ENCODE data around the gene PID1. TPM values are rescaled to one million over a fixed set of nuclear protein-coding genes. Genes with fewer than 3 reads are reported as not detected.
A peak's percentile ranks its signal among the peaks of the same experiment; 100 is the strongest.

PID1 gene
- total and polyA plus RNA-seq, 4 donors, result 33.4 to 73.2 (median 50.9) TPM

DNA sequence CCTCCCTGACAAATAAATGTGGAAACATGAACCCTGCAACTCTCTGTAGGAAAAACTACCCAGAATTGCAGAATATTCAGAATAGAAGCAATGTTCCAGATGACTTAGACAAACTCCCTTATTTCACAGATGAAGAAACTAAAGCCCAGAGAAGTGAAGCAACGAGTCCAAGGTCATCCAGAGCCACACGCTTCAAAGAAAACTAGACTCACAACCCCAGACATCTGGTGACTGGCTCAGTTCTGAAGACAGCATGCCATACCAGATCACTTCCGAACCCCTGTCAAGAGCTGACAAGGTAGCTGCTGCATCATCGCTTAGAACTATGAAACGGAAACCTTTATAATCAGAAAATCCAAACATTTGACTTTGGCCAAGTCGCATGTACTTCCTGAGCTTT, 101.3 kb downstream of the PID1 start:
- Histone ChIP-seq H3K9me3 (ENCODE audit: control insufficient read depth, insufficient read depth, low read length) (no peaks in the 10 kb centered on the region), H3K27ac (ENCODE audit: low read depth, low read length) (no peak overlapping the region), H3K27me3 (ENCODE audit: control insufficient read depth, insufficient read depth, low read length) (no peaks in the 10 kb centered on the region), H3K4me1 (ENCODE audit: control insufficient read depth, insufficient read depth, low read length) (peaks cover under 1% of the 10 kb centered on the region), H3K36me3 (ENCODE audit: control insufficient read depth, insufficient read depth, low read length) (no peaks in the 10 kb centered on the region), H3K4me3 (ENCODE audit: low read depth, low read length) (no peak overlapping the region)
- 90% methylated on average over 3 of the region's 6 CpGs for WGBS (ENCODE audit: insufficient coverage)
- no peak for DNase-seq (ENCODE audit: low read depth in 4 of 6, low spot score in 6 of 6)

GRCh38 chr2:229164545-229165249, 106.4 kb downstream of the PID1 start:
- Histone ChIP-seq H3K36me3 (ENCODE audit: control insufficient read depth, insufficient read depth, low read length) (no peaks in the 10 kb centered on the region), H3K4me3 (ENCODE audit: low read depth, low read length) (no peak overlapping the region), H3K27ac (ENCODE audit: low read depth, low read length) (no peak overlapping the region), H3K27me3 (ENCODE audit: control insufficient read depth, insufficient read depth, low read length) (no peaks in the 10 kb centered on the region), H3K4me1 (ENCODE audit: control insufficient read depth, insufficient read depth, low read length) (peaks cover 3% of the 10 kb centered on the region), H3K9me3 (ENCODE audit: control insufficient read depth, insufficient read depth, low read length) (no peaks in the 10 kb centered on the region)
- no peak for DNase-seq (ENCODE audit: low read depth in 4 of 6, low spot score in 6 of 6)
- WGBS (ENCODE audit: insufficient coverage), result 20% methylated on average over 1 of the region's 2 CpGs

DNA sequence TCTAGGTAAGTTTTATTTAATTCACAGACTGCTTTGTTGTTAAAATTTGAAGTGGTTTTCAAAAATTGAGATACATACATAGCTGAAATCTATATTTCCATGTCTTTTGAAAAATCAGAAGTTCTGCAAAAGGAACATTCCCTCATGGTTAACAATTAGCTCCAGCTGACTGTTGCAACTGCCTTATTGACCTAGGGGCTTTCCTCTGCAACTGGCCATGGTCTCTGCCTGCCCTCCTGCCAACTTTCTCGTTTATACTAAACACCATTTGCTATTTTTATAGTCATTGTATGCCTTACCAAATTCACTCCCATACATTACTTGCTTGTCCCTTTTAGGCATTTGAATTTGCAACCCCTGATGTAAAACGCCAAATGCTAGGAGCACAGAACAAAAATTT, 107.2 kb downstream of the PID1 start:
- DNase-seq (ENCODE audit: low read depth in 4 of 6, low spot score in 6 of 6), result no peak
- Histone ChIP-seq H3K36me3 (ENCODE audit: control insufficient read depth, insufficient read depth, low read length) (no peaks in the 10 kb centered on the region), H3K4me3 (ENCODE audit: low read depth, low read length) (no peak overlapping the region), H3K27me3 (ENCODE audit: control insufficient read depth, insufficient read depth, low read length) (no peaks in the 10 kb centered on the region), H3K27ac (ENCODE audit: low read depth, low read length) (no peak overlapping the region), H3K4me1 (ENCODE audit: control insufficient read depth, insufficient read depth, low read length) (peaks cover 3% of the 10 kb centered on the region), H3K9me3 (ENCODE audit: control insufficient read depth, insufficient read depth, low read length) (peaks cover 2% of the 10 kb centered on the region)
- 33% methylated on average over 1 of the region's 2 CpGs for WGBS (ENCODE audit: insufficient coverage)

DNA sequence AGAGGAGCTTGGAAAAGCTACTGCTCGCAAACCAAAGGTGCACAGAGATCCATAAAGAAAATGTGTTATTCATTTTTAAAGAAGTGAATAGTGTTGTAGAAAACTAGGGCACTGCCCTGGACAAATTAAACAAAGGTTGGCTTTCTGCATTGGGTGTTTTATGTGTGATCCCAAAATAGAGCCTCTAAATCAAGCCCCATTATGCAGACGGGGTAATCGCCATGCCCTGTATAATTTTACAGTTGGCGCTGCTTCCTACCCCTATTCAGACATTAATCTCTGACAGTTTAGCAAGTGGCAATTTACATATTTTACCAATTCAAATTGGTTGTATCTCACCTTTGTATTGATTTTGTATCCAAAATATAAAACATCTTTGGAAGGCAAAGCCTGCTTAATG, 109.1 kb downstream of the PID1 start:
- peaks cover 3% of the 10 kb centered on the region for H3K4me1 ChIP-seq (ENCODE audit: control insufficient read depth, insufficient read depth, low read length)
- WGBS (ENCODE audit: insufficient coverage), result 11% methylated on average over 3 of the region's 4 CpGs
- H3K36me3 ChIP-seq (ENCODE audit: control insufficient read depth, insufficient read depth, low read length), result no peaks in the 10 kb centered on the region
- no peak overlapping the region for H3K4me3 ChIP-seq (ENCODE audit: low read depth, low read length)
- H3K27ac ChIP-seq (ENCODE audit: low read depth, low read length), result no peak overlapping the region
- no peaks in the 10 kb centered on the region for H3K27me3 ChIP-seq (ENCODE audit: control insufficient read depth, insufficient read depth, low read length)
- DNase-seq (ENCODE audit: low read depth in 4 of 6, low spot score in 6 of 6), result peak in 1 of 6 donors; percentile 47
- H3K9me3 ChIP-seq (ENCODE audit: control insufficient read depth, insufficient read depth, low read length), result peaks cover 2% of the 10 kb centered on the region

DNA sequence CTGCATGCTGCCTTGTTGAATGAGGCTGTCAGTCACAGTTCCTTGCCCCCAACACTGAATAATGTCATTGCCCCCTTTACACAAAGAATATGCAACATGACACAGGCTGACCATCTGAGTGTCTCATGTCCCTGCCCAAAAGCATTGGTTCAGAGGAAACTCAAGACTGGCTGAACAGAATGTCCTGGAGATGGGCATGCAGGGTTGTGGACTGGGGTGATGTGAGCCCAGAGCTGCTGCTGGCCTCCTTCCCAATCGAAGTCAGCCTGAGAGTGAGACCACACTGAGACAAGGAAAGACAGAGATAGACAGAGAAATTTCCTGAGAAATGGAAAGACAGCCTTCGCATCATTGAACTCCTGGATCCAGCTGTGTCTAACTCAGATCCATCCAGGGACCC, 110.1 kb downstream of the PID1 start:
- WGBS (ENCODE audit: insufficient coverage), result 81% methylated on average over 2 of the region's 2 CpGs
- DNase-seq (ENCODE audit: low read depth in 4 of 6, low spot score in 6 of 6), result no peak
- no peak overlapping the region for H3K4me3 ChIP-seq (ENCODE audit: low read depth, low read length)
- no peak overlapping the region for H3K27ac ChIP-seq (ENCODE audit: low read depth, low read length)
- H3K27me3 ChIP-seq (ENCODE audit: control insufficient read depth, insufficient read depth, low read length), result no peaks in the 10 kb centered on the region
- H3K9me3 ChIP-seq (ENCODE audit: control insufficient read depth, insufficient read depth, low read length), result peaks cover 2% of the 10 kb centered on the region
- peaks cover 3% of the 10 kb centered on the region for H3K4me1 ChIP-seq (ENCODE audit: control insufficient read depth, insufficient read depth, low read length)
- H3K36me3 ChIP-seq (ENCODE audit: control insufficient read depth, insufficient read depth, low read length), result no peaks in the 10 kb centered on the region

DNA sequence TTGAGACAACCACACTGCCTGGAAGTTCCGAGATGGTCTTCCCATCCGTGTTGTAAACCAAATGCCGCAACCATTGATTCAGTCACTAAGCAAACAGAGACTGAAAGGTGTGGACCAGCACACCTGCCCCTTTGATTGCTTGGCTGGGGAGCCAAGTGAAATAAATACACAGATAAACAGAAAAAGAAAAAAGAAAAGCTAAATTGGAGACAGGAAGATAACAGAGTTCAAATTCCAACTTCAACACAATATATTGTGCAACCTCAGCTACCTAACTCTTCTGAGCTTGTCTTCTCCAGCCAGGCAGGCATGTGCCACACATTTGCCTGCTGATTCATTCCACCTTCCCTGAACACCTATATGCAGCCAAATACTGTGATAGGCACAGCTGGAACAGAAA, 110.9 kb downstream of the PID1 start:
- Histone ChIP-seq H3K27ac (ENCODE audit: low read depth, low read length) (no peak overlapping the region), H3K4me1 (ENCODE audit: control insufficient read depth, insufficient read depth, low read length) (peaks cover 3% of the 10 kb centered on the region), H3K27me3 (ENCODE audit: control insufficient read depth, insufficient read depth, low read length) (no peaks in the 10 kb centered on the region), H3K9me3 (ENCODE audit: control insufficient read depth, insufficient read depth, low read length) (peaks cover 2% of the 10 kb centered on the region), H3K36me3 (ENCODE audit: control insufficient read depth, insufficient read depth, low read length) (no peaks in the 10 kb centered on the region), H3K4me3 (ENCODE audit: low read depth, low read length) (no peak overlapping the region)
- 80% methylated on average over 1 of the region's 3 CpGs for WGBS (ENCODE audit: insufficient coverage)
- no peak for DNase-seq (ENCODE audit: low read depth in 4 of 6, low spot score in 6 of 6)

GRCh38 chr2:229159405-229159804, 111.7 kb downstream of the PID1 start:
- H3K27ac ChIP-seq (ENCODE audit: low read depth, low read length), result no peak overlapping the region
- DNase-seq (ENCODE audit: low read depth in 4 of 6, low spot score in 6 of 6), result no peak
- no peaks in the 10 kb centered on the region for H3K36me3 ChIP-seq (ENCODE audit: control insufficient read depth, insufficient read depth, low read length)
- no peak overlapping the region for H3K4me3 ChIP-seq (ENCODE audit: low read depth, low read length)
- H3K9me3 ChIP-seq (ENCODE audit: control insufficient read depth, insufficient read depth, low read length), result peaks cover 2% of the 10 kb centered on the region
- no peaks in the 10 kb centered on the region for H3K4me1 ChIP-seq (ENCODE audit: control insufficient read depth, insufficient read depth, low read length)
- no peaks in the 10 kb centered on the region for H3K27me3 ChIP-seq (ENCODE audit: control insufficient read depth, insufficient read depth, low read length)
- 86% methylated on average over 2 of the region's 2 CpGs for WGBS (ENCODE audit: insufficient coverage)

- Histone ChIP-seq H3K4me3 (ENCODE audit: low read depth, low read length) (no peak overlapping the region), H3K27me3 (ENCODE audit: control insufficient read depth, insufficient read depth, low read length) (no peaks in the 10 kb centered on the region), H3K9me3 (ENCODE audit: control insufficient read depth, insufficient read depth, low read length) (peaks cover 2% of the 10 kb centered on the region), H3K4me1 (ENCODE audit: control insufficient read depth, insufficient read depth, low read length) (peaks cover 12% of the 10 kb centered on the region), H3K36me3 (ENCODE audit: control insufficient read depth, insufficient read depth, low read length) (no peaks in the 10 kb centered on the region), H3K27ac (ENCODE audit: low read depth, low read length) (no peak overlapping the region)
- 100% methylated on average over 2 of the region's 6 CpGs for WGBS (ENCODE audit: insufficient coverage)
- DNase-seq (ENCODE audit: low read depth in 4 of 6, low spot score in 6 of 6), result no peak
Observed at GRCh38 chr2:229154381-229154780, 116.7 kb downstream of the PID1 start.

GRCh38 chr2:229153951-229154350, 117.1 kb downstream of the PID1 start:
- H3K9me3 ChIP-seq (ENCODE audit: control insufficient read depth, insufficient read depth, low read length), result no peaks in the 10 kb centered on the region
- H3K27ac ChIP-seq (ENCODE audit: low read depth, low read length), result no peak overlapping the region
- WGBS (ENCODE audit: insufficient coverage), result 89% methylated on average over 4 of the region's 4 CpGs
- H3K27me3 ChIP-seq (ENCODE audit: control insufficient read depth, insufficient read depth, low read length), result no peaks in the 10 kb centered on the region
- no peaks in the 10 kb centered on the region for H3K36me3 ChIP-seq (ENCODE audit: control insufficient read depth, insufficient read depth, low read length)
- peaks cover 12% of the 10 kb centered on the region for H3K4me1 ChIP-seq (ENCODE audit: control insufficient read depth, insufficient read depth, low read length)
- no peak overlapping the region for H3K4me3 ChIP-seq (ENCODE audit: low read depth, low read length)
- no peak for DNase-seq (ENCODE audit: low read depth in 4 of 6, low spot score in 6 of 6)

GRCh38 chr2:229153267-229153666, 117.8 kb downstream of the PID1 start:
- 50% methylated on average over 3 of the region's 8 CpGs for WGBS (ENCODE audit: insufficient coverage)

More at GRCh38 chr2:229153267-229153666, 117.8 kb downstream of the PID1 start:
- Histone ChIP-seq H3K36me3 (ENCODE audit: control insufficient read depth, insufficient read depth, low read length) (no peaks in the 10 kb centered on the region), H3K27me3 (ENCODE audit: control insufficient read depth, insufficient read depth, low read length) (no peaks in the 10 kb centered on the region), H3K4me1 (ENCODE audit: control insufficient read depth, insufficient read depth, low read length) (peaks cover 12% of the 10 kb centered on the region), H3K9me3 (ENCODE audit: control insufficient read depth, insufficient read depth, low read length) (no peaks in the 10 kb centered on the region), H3K27ac (ENCODE audit: low read depth, low read length) (peak overlapping the region; percentile 65), H3K4me3 (ENCODE audit: low read depth, low read length) (no peak overlapping the region)
- no peak for DNase-seq (ENCODE audit: low read depth in 4 of 6, low spot score in 6 of 6)

Data from spinal cord (tissue), 10 donors.